ENCODE data around the gene GOLGA6L7.

GRCh38 chr15:28897861-28898585 lies 49.6 kb upstream of the GOLGA6L7 start:
- TF ChIP-seq POLR2A (IDR thresholded peaks at IDR 0.05) (no peak), CTCF (IDR thresholded peaks at IDR 0.05) (no peak), POLR2AphosphoS5 (IDR thresholded peaks at IDR 0.05) (no peak)

Measured in transverse colon (tissue), 4 donors.